Erythroblast (primary cell): Measurements from ENCODE around the gene LHPP.

Experiments used
- GATA1 ChIP-seq: IDR thresholded peaks from 2 replicates; pipeline ENCODE4 v1.6.1; 2011; ENCODE audit warnings: low read depth, mild to moderate bottlenecking, control low read depth, low read length, moderate library complexity
- POLR2A ChIP-seq: IDR thresholded peaks from 2 replicates; pipeline ENCODE4 v1.6.1; 2011; ENCODE audit warnings: mild to moderate bottlenecking, low read length

- no peak for TF ChIP-seq POLR2A
- TF ChIP-seq GATA1, result no peak
These were observed 20.1 kb downstream of the LHPP start for GRCh38 chr10:124481717-124482116.
